Peyer's patch (tissue), 4 donors: Measurements from ENCODE around the gene TMC3. TPM values are rescaled to one million over a fixed set of nuclear protein-coding genes. Genes with fewer than 3 reads are reported as not detected.

Experiments used
- DNase-seq, 3 donors: peaks; one replicate each; pipeline ENCODE4 v3.0.0-alpha.2; 2017 to 2019
- H3K27ac ChIP-seq, 4 donors: fragments of 200-600 bp; sonication (generic); one replicate each; pipeline ENCODE4 v1.5.1; 2016 to 2019
- H3K27me3 ChIP-seq, 2 donors: fragments of 200-600 bp; sonication (generic); one replicate each; pipeline ENCODE4 v1.5.1; 2019
- H3K36me3 ChIP-seq, 3 donors: fragments of 200-600 bp; sonication (generic); one replicate each; pipeline ENCODE4 v1.5.1; 2016 to 2019
- H3K4me1 ChIP-seq, 4 donors: fragments of 200-600 bp; sonication (generic); one replicate each; pipeline ENCODE4 v1.5.1; 2016 to 2019
- H3K4me3 ChIP-seq, 4 donors: fragments of 200-600 bp; sonication (generic); 1 replicate in 3 of 4; 2 replicates in 1 of 4; pipeline ENCODE4 v1.5.1; 2016 to 2019; ENCODE audit warnings: mild to moderate bottlenecking in 1 of 4
- H3K9me3 ChIP-seq, 4 donors: fragments of 200-600 bp; sonication (generic); one replicate each; pipeline ENCODE4 v1.5.1; 2016 to 2019; ENCODE audit warnings: mild to moderate bottlenecking in 1 of 4
- POLR2A ChIP-seq, 2 donors: fragments of 450-650 bp; IDR thresholded peaks; one replicate each; pipeline ENCODE4 v1.5.1; 2017; ENCODE audit warnings: antibody characterized with exemption in 2 of 2, mild to moderate bottlenecking in 2 of 2, moderate library complexity in 2 of 2
- total RNA-seq, 4 donors: library from RNA; depleted of rRNA; stranded (reverse); fragments of >200 nt; gene quantifications; one replicate each; pipeline ENCODE4 v1.1.0, GENCODE V29; 2016
- TF ChIP-seq, protein P1 (sequence below), 6 experiments: fragments of 450-650 bp in 4 of 6; fragments of 200-600 bp in 2 of 6; sonication (generic) in 1 of 6; IDR thresholded peaks; one replicate each; pipeline ENCODE4 v1.5.1; 2017 to 2019; ENCODE audit warnings: antibody characterized with exemption in 6 of 6, mild to moderate bottlenecking in 3 of 6, moderate library complexity in 1 of 6

Gene TMC3
- total RNA-seq, 4 donors from 2014 or later: not detected

DNA sequence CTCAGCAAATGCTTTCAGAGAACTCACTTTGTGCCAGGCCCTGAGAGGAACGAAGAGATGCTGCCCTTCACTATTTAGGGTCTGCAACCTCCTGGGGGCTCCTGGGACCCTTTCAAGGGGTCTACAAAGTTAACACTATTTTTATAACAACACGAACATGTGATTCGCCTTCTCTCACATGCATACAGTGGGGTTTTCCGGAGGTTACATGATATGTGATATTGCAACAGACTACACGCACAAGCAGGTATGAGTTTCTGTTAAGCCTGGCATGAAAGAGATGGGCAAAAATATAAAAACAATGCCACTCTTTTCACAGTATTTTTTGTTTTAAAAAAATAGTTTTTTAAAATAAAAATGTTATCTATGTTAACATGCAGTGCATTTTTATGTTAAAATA lies 60.3 kb downstream of the TMC3 start:
- Histone ChIP-seq H3K36me3 (peaks cover 0 to 47% (median 0%) of the 10 kb centered on the region in 3 donors), H3K4me1 (peaks cover 0 to 16% (median 7%) of the 10 kb centered on the region in 4 donors), H3K27me3 (no peaks in the 10 kb centered on the region), H3K4me3 (no peak overlapping the region), H3K9me3 (no peaks in the 10 kb centered on the region), H3K27ac (peak overlapping the region in 3 of 4 donors; percentile 45 to 78 (median 68))
- TF ChIP-seq POLR2A (IDR thresholded peaks at IDR 0.05): no peak
- TF ChIP-seq, protein P1, sequence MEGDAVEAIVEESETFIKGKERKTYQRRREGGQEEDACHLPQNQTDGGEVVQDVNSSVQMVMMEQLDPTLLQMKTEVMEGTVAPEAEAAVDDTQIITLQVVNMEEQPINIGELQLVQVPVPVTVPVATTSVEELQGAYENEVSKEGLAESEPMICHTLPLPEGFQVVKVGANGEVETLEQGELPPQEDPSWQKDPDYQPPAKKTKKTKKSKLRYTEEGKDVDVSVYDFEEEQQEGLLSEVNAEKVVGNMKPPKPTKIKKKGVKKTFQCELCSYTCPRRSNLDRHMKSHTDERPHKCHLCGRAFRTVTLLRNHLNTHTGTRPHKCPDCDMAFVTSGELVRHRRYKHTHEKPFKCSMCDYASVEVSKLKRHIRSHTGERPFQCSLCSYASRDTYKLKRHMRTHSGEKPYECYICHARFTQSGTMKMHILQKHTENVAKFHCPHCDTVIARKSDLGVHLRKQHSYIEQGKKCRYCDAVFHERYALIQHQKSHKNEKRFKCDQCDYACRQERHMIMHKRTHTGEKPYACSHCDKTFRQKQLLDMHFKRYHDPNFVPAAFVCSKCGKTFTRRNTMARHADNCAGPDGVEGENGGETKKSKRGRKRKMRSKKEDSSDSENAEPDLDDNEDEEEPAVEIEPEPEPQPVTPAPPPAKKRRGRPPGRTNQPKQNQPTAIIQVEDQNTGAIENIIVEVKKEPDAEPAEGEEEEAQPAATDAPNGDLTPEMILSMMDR (IDR thresholded peaks at IDR 0.05): no peak
- DNase-seq: no peak

DNA sequence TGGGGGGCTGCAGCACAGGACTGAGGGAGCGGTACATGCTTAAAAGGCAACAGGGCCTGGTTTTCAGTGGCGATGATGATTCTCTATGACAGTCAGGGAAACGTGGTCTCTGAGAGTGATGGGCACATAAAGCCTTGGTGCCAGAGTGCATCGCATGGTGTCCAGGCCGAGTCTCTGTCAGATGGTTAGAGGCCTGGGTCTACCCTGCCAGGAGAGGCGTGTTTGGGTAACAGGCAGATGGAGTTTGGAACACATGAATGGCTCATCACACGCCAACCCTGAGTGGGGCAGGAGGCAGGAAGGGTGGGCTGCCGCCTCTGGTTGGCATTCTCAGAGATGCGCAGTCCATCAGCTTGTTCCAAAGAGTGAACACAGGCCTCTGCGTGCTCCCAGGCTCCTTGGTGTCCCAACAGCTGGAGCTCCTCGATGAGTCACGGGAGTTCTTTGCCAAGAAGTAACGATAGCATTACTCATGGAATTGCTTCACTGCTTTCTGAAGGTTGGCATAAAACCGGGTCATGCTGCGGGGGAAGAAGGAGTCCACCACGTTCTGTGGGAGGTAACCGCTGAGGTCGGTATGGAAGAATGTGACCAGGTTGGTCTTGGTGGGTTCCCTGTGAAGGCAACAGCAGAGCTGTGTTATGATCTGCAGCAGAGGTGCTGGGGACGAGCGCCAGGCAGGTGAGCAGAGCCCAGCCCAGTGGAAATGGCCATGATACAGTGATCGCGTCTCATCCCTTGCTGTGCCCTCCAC lies 61.0 kb downstream of the TMC3 start:
- no peaks in the 10 kb centered on the region for H3K9me3 ChIP-seq
- H3K4me3 ChIP-seq: no peak overlapping the region
- H3K27ac ChIP-seq: peak overlapping the region in 3 of 4 donors; percentile 45 to 78 (median 68)
- no peaks in the 10 kb centered on the region for H3K27me3 ChIP-seq
- DNase-seq: peak; percentile 29 to 81 (median 52)
- peaks cover 0 to 40% (median 0%) of the 10 kb centered on the region in 3 donors for H3K36me3 ChIP-seq
- H3K4me1 ChIP-seq: peaks cover 0 to 16% (median 7%) of the 10 kb centered on the region in 4 donors
- TF ChIP-seq, protein P1 (IDR thresholded peaks at IDR 0.05): no peak
- no peak for TF ChIP-seq POLR2A (IDR thresholded peaks at IDR 0.05)

DNA sequence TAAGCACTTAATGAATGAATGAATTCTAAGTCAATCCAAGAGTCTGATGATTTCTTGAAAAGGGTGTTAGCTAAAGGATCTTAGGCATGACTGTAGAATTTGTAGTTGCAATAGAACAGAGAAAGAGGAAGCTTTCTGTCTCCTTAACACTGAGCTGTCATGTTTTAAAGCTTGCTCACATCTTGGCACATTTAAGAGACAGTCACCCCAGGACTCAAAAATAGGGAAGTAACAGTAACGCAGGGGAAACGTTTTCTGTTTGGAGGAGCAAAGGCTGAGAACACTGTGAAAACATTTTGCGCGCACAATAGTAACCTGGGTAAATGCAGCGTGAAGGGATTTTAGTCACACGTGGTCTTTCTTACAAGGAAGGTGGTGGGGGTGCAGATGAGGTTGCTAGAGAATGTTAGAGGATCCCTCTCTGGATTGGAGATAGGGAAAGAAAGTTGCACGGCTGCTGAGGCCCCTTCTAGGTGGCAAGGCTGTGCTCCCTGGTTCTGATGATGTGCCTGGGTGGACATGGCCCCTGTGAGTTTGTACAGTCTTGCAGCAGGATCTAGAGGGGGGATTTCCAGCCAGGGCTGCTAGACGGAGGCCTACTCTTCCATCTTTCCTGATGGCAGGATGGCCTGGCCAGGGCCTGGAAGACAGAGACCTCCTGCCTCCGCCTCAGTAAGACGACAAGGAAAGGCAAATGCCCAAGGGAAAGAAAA lies 62.1 kb downstream of the TMC3 start:
- H3K9me3 ChIP-seq: no peaks in the 10 kb centered on the region
- peaks cover 0 to 38% (median 0%) of the 10 kb centered on the region in 3 donors for H3K36me3 ChIP-seq
- H3K27me3 ChIP-seq: no peaks in the 10 kb centered on the region
- H3K27ac ChIP-seq: peak overlapping the region; percentile 45 to 78 (median 58)
- H3K4me3 ChIP-seq: no peak overlapping the region
- DNase-seq: peak; percentile 38 to 81 (median 73)
- H3K4me1 ChIP-seq: peaks cover 0 to 16% (median 7%) of the 10 kb centered on the region in 4 donors
- TF ChIP-seq, protein P1 (IDR thresholded peaks at IDR 0.05): no peak
- no peak for TF ChIP-seq POLR2A (IDR thresholded peaks at IDR 0.05)

DNA sequence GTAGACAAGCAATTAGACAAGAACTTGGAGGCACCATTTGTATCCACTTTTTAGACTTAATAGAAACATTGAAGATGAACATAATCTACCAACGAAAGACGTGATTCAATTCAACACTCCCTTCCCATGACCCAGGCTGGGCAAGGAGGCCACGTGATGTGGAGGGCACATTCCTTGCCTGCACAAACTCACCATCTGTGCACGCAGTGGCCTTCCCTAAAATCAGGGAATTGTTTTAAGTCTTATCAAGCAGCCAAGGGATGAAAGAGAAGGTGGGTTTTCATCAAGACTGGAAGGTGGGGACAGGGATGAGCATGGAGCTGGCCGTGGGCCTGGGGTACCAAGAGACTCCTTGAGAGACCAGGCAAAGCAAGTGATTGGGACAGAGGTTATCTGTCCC lies 63.5 kb downstream of the TMC3 start:
- Histone ChIP-seq H3K4me1 (peaks cover 0 to 13% (median 3%) of the 10 kb centered on the region in 4 donors), H3K4me3 (no peak overlapping the region), H3K9me3 (no peaks in the 10 kb centered on the region), H3K36me3 (peaks cover 0 to 40% (median 0%) of the 10 kb centered on the region in 3 donors), H3K27me3 (no peaks in the 10 kb centered on the region), H3K27ac (peak overlapping the region in 1 of 4 donors; percentile 78)
- TF ChIP-seq, protein P1 (IDR thresholded peaks at IDR 0.05): no peak
- TF ChIP-seq POLR2A (IDR thresholded peaks at IDR 0.05): no peak
- DNase-seq: peak; percentile 15 to 38 (median 19)

DNA sequence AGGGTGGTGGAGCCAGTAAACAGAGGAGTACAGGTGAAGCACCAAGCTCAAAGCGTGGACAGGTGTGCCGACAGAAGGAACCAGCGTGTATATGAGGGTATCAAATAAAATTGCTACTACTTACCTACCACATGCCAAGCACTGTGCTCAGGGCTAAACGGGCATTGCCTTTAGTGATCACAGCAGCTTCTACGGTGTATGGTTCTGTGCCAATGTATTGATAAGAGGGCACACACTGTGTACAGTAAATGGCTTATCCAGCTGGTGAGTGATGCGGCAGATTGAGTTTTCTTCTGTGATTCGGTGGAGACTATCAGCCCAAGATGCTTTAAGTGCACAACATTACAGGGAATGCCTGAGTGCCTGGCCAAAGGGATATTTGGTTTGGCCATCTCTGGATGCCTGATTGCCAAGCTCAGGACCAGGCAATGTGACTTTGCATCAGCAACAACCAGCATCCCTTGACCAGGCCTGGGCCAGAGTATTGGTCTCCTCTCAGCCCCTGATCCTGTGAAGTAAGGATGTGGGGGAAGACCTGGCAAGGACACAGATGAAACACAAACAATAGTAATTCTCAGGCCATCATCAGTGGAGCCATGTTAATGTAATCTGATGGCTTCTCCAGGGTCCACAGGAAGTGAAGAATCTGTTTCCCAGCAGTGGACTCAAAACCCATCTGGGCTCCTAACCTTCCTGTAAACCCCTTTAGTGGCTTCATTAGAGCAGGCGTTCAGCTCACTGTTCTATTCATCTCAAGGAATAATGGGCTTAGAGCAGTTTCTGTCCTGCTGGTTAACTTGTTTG lies 64.2 kb downstream of the TMC3 start:
- peaks cover 0 to 41% (median 0%) of the 10 kb centered on the region in 3 donors for H3K36me3 ChIP-seq
- H3K27ac ChIP-seq: peak overlapping the region in 1 of 4 donors; percentile 78

More for the DNA sequence above, 64.2 kb downstream of the TMC3 start:
- H3K4me1 ChIP-seq: peaks cover 0 to 13% (median 3%) of the 10 kb centered on the region in 4 donors
- no peak overlapping the region for H3K4me3 ChIP-seq
- DNase-seq: peak; percentile 13 to 45 (median 24)
- TF ChIP-seq, protein P1 (IDR thresholded peaks at IDR 0.05): no peak
- TF ChIP-seq POLR2A (IDR thresholded peaks at IDR 0.05): no peak
- no peaks in the 10 kb centered on the region for H3K27me3 ChIP-seq
- no peaks in the 10 kb centered on the region for H3K9me3 ChIP-seq
